T-helper 2 cell treated with Interferon-gamma antibody and Interleukin-4, amounts not matched to agents 5 μg/mL and 100 μg/mL, for 36 hours (primary cell): ENCODE results near the gene SLC17A3.

ENCODE experiments used
- DNase-seq: peaks from one replicate; pipeline ENCODE4 v3.0.0; 2021; ENCODE audit warnings: low spot score
- H3K27ac Mint-ChIP-seq: one replicate; pipeline ENCODE4 v1.8.0; 2021; ENCODE audit warnings: mild to moderate bottlenecking, mixed read lengths
- H3K27me3 Mint-ChIP-seq: one replicate; pipeline ENCODE4 v1.8.0; 2021; ENCODE audit warnings: low read depth, mixed read lengths
- H3K36me3 Mint-ChIP-seq: one replicate; pipeline ENCODE4 v1.8.0; 2021; ENCODE audit warnings: low read depth, mixed read lengths
- H3K4me1 Mint-ChIP-seq: one replicate; pipeline ENCODE4 v1.8.0; 2021; ENCODE audit warnings: low read depth, mixed read lengths
- H3K4me3 Mint-ChIP-seq: one replicate; pipeline ENCODE4 v1.8.0; 2022; ENCODE audit warnings: mild to moderate bottlenecking, moderate library complexity, mixed read lengths
- H3K9me3 Mint-ChIP-seq: one replicate; pipeline ENCODE4 v1.8.0; 2021; ENCODE audit warnings: mixed read lengths

Gene SLC17A3

DNA sequence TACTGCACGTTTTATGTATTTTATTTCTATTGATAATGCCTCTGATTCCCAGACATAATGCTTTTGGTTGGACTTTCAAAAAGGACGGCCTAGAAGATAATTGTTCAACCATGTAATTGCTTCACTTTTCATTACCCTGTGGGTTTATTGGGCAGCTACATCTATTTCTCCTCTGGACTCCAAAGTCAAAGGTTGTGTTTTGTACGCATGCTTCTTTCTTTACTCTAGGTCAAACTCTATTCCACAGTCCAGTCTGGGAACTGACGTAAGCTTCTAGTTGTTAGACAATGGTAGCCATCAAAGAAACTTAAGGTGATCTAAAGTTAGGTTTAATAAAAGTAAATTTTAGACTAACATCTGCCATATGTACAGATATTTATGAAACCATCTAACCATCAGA, 6.6 kb upstream of the SLC17A3 start:
- Mint-ChIP-seq H3K9me3 (no peaks in the 10 kb centered on the region), H3K4me1 (peaks cover 25% of the 10 kb centered on the region), H3K27ac (no peak overlapping the region), H3K36me3 (no peaks in the 10 kb centered on the region), H3K4me3 (no peak overlapping the region), H3K27me3 (peaks cover 2% of the 10 kb centered on the region)
- no peak for DNase-seq

DNA sequence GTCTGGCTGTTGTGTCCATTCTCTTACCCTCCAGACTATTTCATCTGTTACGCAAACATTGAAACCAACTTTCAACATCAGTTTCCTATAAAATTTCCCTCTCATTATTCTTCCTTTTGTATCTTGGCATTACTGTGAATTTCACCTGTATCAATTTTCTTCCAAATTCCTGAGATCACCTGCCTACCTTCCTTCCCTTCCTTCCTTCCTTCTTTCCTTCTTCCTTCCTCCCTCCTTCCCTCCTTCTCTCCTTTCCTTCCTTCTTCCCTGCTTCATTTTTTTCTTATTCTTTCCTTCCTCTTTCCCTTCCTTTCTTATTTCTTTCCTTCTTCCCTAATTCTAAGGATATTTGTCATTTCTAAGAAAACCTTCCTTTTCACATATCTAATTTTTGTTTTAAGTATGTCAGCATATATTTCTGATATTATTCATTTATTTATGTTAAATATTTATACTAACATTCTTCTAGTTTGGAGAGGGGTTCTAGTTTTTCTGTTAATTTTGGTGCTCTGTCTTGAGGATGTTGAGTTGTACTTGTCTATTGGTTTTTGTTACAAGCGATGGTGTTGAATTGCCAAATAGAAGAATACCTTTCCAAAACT, 4.8 kb upstream of the SLC17A3 start:
- Mint-ChIP-seq H3K27me3 (peaks cover 2% of the 10 kb centered on the region), H3K4me1 (peaks cover 40% of the 10 kb centered on the region), H3K9me3 (no peaks in the 10 kb centered on the region), H3K36me3 (no peaks in the 10 kb centered on the region), H3K27ac (no peak overlapping the region), H3K4me3 (no peak overlapping the region)
- DNase-seq = no peak

DNA sequence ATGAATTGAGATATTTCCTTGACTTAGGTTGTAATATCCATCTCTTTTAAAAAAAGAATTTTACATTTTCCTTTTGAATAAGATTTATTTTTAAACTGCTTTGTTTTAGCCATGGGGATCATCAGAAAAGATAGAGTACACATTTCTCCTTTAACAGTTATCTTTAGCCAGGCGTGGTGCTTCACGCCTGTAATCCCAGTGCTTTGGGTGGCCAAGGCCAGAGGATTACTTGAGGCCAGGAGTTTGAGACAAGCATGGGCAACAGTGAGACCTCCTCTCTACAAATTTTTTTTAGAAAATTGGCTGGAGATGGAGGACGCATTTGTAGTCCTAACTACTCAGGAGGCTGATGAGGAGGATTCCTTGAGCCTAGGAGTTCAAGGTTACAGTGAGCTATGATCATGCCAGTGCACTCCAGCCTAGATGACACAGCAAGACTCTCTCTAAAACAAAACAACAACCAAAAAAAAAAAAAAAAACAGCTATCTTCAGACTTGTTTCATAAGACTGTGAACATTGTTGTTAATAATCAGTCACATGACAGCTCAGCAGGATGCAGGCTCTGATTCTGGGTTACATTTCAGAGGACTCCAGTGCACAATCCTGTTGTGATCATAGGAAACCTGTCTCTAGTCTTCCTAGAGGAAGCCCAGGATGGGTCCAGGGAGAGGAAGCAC, 2.0 kb upstream of the SLC17A3 start:
- peaks cover 2% of the 10 kb centered on the region for H3K27me3 Mint-ChIP-seq
- H3K36me3 Mint-ChIP-seq = no peaks in the 10 kb centered on the region
- H3K4me3 Mint-ChIP-seq = peak overlapping the region; percentile 68
- H3K27ac Mint-ChIP-seq = peak overlapping the region; percentile 39
- no peak for DNase-seq
- H3K4me1 Mint-ChIP-seq = peaks cover 44% of the 10 kb centered on the region
- no peaks in the 10 kb centered on the region for H3K9me3 Mint-ChIP-seq

DNA sequence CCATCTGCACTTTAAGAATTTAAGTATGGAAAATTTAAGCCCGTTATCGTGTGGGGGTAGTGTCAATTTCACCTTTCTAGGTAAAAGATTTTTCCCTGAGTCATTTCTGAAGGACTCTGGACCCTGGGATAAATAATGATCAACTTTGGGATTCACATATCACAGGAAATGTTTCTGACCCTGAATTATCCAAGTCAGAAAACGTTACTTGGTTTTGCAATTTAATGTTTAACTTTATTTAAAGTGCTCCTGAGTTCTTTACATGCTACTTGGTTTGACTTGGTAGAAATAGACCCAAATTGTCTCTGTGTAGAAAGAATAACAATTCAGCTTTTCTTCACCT, 1.5 kb upstream of the SLC17A3 start:
- DNase-seq = no peak
- H3K27ac Mint-ChIP-seq = no peak overlapping the region
- H3K4me3 Mint-ChIP-seq = peak overlapping the region; percentile 68
- no peaks in the 10 kb centered on the region for H3K36me3 Mint-ChIP-seq
- peaks cover 2% of the 10 kb centered on the region for H3K27me3 Mint-ChIP-seq
- H3K9me3 Mint-ChIP-seq = no peaks in the 10 kb centered on the region
- H3K4me1 Mint-ChIP-seq = peaks cover 46% of the 10 kb centered on the region

DNA sequence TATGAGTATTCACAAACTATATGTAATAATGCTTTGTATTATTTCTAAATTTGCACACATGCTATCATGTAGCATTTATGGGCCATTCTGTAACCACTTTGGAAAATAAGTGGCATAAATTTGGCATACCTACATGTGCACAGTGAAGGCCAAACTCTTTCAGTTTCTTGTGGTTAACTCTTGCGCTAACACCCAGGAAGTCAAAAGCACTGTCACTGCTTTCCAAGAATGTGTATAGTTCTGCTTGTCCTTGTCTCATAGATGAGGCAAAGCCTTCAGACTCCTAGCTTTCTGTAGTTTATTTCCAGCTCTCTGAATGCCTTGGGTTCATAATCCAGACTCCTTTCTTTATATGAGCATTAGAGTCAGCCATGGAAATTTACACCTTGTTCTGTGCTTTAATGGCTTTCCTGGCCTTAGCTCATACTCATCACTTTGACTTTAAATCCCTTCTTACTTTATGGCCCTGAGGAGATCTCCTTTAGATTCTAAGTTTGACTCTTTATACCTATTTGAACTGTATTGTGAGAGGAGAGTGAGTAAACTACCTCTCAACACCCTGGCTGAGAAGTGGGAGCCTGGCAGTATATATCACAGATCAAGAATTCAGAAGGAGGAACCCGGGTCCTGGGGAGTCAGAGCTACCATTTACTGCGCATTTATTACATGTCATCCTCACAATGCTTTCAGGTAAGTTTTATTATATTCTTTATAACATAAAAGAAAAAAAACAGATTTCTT, 949 bp upstream of the SLC17A3 start:
- Mint-ChIP-seq H3K4me3 (peak overlapping the region; percentile 68), H3K27ac (peak overlapping the region; percentile 73), H3K4me1 (peaks cover 51% of the 10 kb centered on the region), H3K9me3 (no peaks in the 10 kb centered on the region), H3K27me3 (peaks cover 2% of the 10 kb centered on the region), H3K36me3 (no peaks in the 10 kb centered on the region)
- DNase-seq = no peak

DNA sequence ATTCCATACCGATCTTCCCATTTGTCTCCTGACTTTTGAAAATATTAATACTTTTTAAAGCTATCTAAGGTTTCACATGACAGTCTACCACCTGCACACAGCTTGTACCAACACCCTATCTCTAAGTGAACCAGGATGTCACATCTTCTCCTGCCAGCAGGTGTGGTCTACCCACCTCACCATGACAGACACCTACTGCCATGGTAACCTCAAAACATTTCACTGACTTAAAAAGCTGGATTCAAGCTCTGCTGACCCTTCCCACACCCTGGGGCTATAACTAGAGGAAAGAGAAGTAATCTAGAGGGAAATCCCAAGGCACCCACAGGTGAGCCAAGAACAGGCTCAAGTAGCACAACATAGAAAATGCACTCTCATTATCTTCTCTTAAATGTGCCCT, 1.2 kb downstream of the SLC17A3 start:
- Mint-ChIP-seq H3K27me3 (no peaks in the 10 kb centered on the region), H3K9me3 (no peaks in the 10 kb centered on the region), H3K27ac (peak overlapping the region; percentile 17), H3K4me3 (no peak overlapping the region), H3K36me3 (no peaks in the 10 kb centered on the region), H3K4me1 (peaks cover 52% of the 10 kb centered on the region)
- no peak for DNase-seq

DNA sequence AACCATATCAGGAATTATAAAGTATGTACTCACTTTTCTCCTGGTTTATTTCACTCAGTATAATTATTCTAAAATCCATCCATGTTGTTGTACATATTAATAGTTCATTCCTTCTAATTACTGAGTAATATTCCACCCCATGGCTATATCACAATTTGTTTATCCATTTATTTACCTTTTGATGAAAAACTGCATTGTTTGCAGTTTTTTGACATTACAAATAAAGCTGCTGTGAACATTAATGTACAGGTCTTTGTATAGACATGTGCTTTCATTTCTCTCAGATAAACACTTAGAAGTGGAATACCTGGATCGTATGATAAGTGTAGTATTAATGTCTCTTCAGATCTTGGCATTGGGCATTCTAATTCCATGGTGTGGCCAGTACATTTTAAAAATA, 4.2 kb downstream of the SLC17A3 start:
- Mint-ChIP-seq H3K27me3 (peaks cover under 1% of the 10 kb centered on the region), H3K4me3 (no peak overlapping the region), H3K4me1 (peaks cover 56% of the 10 kb centered on the region), H3K9me3 (peaks cover under 1% of the 10 kb centered on the region), H3K36me3 (no peaks in the 10 kb centered on the region), H3K27ac (no peak overlapping the region)
- no peak for DNase-seq

DNA sequence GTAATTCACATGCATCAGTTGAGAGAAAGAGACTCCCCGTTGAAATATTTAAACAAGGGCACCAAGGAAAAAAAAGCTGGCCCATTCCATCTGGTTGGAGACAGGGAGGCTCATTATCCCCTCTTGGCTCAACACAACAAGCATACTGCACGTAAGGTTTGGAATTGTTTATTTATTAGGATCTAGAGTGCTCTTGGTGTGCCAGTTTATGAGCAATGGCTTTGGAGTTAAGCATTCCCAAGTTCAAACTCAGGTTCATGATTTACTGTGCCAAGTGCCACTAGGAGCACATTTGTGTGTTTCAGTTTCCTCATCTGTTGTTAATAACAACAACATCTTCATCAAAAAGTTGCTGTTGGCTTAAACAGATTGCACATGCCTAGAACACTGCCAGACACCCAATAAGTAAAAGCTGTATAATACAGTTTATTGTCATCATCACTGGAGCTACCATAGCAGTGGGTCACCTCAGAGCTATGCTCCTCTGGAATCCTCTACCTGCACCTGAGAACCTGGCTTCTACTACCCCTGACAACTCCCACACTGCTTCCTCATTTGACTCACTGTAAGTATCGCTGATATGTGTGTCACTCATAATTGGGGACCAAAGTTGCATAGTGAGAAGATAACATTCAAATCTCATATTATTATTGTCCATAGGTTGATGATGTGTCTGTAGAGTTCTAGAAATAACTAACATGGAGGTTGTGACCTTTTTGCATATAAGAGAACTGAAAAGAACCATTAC, 5.4 kb downstream of the SLC17A3 start:
- H3K27me3 Mint-ChIP-seq = peaks cover 2% of the 10 kb centered on the region
- H3K9me3 Mint-ChIP-seq = peaks cover 12% of the 10 kb centered on the region
- no peak for DNase-seq
- no peak overlapping the region for H3K27ac Mint-ChIP-seq
- peaks cover 53% of the 10 kb centered on the region for H3K4me1 Mint-ChIP-seq
- H3K36me3 Mint-ChIP-seq = peaks cover 11% of the 10 kb centered on the region
- H3K4me3 Mint-ChIP-seq = no peak overlapping the region

DNA sequence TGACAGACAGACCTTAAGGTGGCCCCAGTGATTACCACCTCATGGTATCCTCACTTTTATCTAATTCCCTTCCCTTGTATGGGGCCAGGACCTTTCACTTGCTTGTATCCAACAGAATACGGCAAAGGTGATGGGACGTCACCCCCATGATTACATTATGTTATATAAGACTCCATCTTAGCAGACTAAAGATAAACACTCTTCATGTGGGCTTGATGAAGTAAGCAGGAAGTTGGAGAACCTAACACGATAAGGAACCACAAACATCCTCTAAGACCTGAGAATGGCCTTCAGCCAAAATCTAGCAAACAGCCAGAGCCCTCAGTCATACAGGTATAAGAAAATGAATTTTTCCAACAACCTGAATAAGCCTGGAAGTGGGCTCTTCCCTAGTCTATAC, 8.0 kb downstream of the SLC17A3 start:
- DNase-seq = no peak
- Mint-ChIP-seq H3K27ac (peak overlapping the region; percentile 64), H3K4me1 (peaks cover 43% of the 10 kb centered on the region), H3K36me3 (peaks cover 11% of the 10 kb centered on the region), H3K9me3 (peaks cover 12% of the 10 kb centered on the region), H3K27me3 (peaks cover 2% of the 10 kb centered on the region), H3K4me3 (peak overlapping the region; percentile 55)

DNA sequence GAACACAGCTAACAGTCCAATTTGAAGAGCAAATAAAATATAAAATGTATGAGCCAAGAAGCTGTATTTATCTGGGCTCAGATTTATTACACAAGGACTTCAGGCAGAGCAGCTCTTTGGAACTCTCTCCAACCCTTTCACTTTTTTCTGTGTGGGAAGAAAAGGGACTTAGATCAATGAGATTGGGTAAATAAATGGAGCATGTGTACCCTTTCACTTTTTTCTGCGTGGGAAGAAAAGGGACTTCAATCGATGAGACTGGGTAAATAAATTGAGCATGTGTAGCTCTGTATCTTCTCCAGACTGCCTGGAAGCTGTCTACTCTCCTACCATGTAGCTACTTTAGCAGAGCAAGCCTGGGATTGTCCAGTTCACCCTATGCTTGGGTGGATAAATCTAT, 10.7 kb downstream of the SLC17A3 start:
- no peak overlapping the region for H3K27ac Mint-ChIP-seq
- H3K4me3 Mint-ChIP-seq = no peak overlapping the region
- peaks cover 12% of the 10 kb centered on the region for H3K9me3 Mint-ChIP-seq
- H3K36me3 Mint-ChIP-seq = peaks cover 11% of the 10 kb centered on the region
- no peak for DNase-seq
- H3K27me3 Mint-ChIP-seq = peaks cover 6% of the 10 kb centered on the region
- peaks cover 36% of the 10 kb centered on the region for H3K4me1 Mint-ChIP-seq

DNA sequence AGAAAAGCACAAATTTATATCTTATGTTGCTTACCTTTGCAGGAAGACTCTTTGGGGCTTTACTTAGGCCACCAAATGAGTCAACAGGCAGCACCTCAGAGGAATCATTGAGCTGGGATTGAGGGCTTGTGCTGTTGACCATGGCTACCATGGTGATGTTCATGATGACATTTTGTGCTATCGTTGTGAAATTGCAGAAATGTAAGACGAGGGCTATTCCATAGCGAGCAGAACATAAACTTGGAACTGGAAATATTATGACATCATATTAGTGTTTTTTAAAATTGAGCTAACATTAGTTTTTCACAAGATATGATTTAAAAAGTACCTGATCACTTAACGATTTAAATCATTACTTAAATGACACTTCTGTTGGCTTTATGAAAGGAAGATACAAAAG, 11.8 kb downstream of the SLC17A3 start:
- Mint-ChIP-seq H3K4me1 (peaks cover 41% of the 10 kb centered on the region), H3K27ac (no peak overlapping the region), H3K9me3 (peaks cover 12% of the 10 kb centered on the region), H3K27me3 (peaks cover 6% of the 10 kb centered on the region), H3K4me3 (no peak overlapping the region), H3K36me3 (peaks cover 11% of the 10 kb centered on the region)
- no peak for DNase-seq

DNA sequence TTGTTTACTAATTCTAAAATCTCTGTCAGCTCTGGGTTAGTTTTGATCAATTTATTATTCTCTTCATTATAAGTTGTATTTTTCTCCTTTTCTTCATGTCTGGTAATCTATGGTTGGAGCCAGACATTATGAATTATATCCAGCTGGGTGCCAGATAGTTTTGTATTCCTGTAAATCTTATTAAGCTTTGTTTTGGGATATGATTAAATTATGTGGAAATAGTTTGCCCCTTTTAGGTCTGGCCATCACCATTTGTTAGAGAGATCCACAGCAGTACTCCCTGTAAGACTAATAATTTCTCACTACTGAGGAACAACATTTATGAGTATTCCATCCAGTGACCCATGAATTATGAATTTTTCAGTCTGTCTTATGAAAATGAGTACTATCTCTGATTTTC, 21.3 kb downstream of the SLC17A3 start:
- DNase-seq = no peak
- no peak overlapping the region for H3K27ac Mint-ChIP-seq

DNA sequence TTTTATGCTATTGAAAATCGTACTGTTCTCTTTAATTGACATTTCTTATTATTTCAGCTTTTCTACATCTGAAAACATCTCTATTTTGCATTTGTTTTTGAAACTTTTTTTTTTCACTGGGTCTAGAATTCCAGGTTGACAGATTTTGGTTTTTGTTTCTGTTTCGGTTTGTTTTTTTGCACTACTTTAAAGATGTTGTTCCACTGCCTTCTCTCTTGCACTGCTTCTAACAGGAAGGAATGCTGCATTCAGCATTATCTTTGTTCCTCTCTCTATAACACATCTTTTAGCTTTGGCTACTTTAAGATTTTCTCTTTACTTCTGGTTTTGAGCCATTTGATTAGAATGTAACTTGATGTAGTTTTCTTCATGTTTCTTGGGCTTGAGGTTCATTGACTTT, 22.1 kb downstream of the SLC17A3 start:
- Mint-ChIP-seq H3K9me3 (no peaks in the 10 kb centered on the region), H3K4me3 (peak overlapping the region; percentile 44), H3K27me3 (peaks cover 8% of the 10 kb centered on the region), H3K4me1 (peaks cover 14% of the 10 kb centered on the region), H3K27ac (no peak overlapping the region), H3K36me3 (no peaks in the 10 kb centered on the region)
- DNase-seq = no peak

More for the DNA sequence above, 21.3 kb downstream of the SLC17A3 start:
- H3K4me3 Mint-ChIP-seq = no peak overlapping the region
- no peaks in the 10 kb centered on the region for H3K9me3 Mint-ChIP-seq
- H3K36me3 Mint-ChIP-seq = no peaks in the 10 kb centered on the region
- H3K27me3 Mint-ChIP-seq = peaks cover 5% of the 10 kb centered on the region
- peaks cover 15% of the 10 kb centered on the region for H3K4me1 Mint-ChIP-seq

DNA sequence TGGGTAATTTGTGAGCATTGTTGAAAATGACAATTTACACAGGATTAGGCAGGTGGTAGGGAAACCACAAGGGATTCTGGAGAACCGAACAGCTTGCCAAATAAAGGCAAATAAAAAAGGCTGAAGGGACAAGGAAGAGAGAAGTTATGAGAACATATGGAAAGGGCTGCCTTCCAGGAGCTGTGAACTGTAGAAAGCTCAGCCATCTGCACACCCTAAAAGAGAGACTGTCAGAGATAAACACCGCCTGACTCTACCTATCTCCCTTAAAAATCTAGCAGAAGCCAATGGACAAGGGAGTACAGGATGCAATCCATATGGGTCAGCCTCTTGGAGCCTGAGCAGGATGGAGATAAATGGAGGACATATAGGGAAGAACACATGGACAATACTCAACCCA, 29.5 kb downstream of the SLC17A3 start:
- Mint-ChIP-seq H3K27me3 (peaks cover 5% of the 10 kb centered on the region), H3K9me3 (no peaks in the 10 kb centered on the region), H3K36me3 (no peaks in the 10 kb centered on the region)

More for the DNA sequence above, 29.5 kb downstream of the SLC17A3 start:
- DNase-seq = no peak
- no peak overlapping the region for H3K27ac Mint-ChIP-seq
- H3K4me1 Mint-ChIP-seq = no peaks in the 10 kb centered on the region
- no peak overlapping the region for H3K4me3 Mint-ChIP-seq
